WTC11 (cell line): ENCODE measurements around the gene PPP1CB. TPM values are rescaled to one million over a fixed set of nuclear protein-coding genes. Genes with fewer than 3 reads are reported as not detected.

Experiments used
- ATAC-seq: fragments of 200-7000 bp; cut with Tn5 transposase; 2 replicates; pipeline ENCODE4 v1.10.0; 2021; ENCODE audit warnings: mild to moderate bottlenecking, moderate library complexity
- CTCF ChIA-PET: fragments of 300-600 bp; sonication (Branson Sonifier 250); formaldehyde crosslinking; loops from one replicate; lab custom pipeline; 2021; ENCODE audit warnings: antibody characterized with exemption; lab: Charles Lee
- POLR2A ChIA-PET: fragments of 350-600 bp; sonication (Branson Sonifier 250); formaldehyde crosslinking; loops from one replicate; lab custom pipeline; 2021; ENCODE audit warnings: antibody characterized with exemption; lab: Charles Lee
- DNase-seq: peaks from one replicate; pipeline ENCODE4 v3.0.0; 2021; ENCODE audit warnings: low spot score
- H3K27ac Mint-ChIP-seq: 2 replicates; pipeline ENCODE4 v1.8.0; 2021; ENCODE audit warnings: mixed read lengths
- H3K27me3 Mint-ChIP-seq: 2 replicates; pipeline ENCODE4 v1.8.0; 2021; ENCODE audit warnings: low read depth, mild to moderate bottlenecking, moderate library complexity, mixed read lengths
- H3K36me3 Mint-ChIP-seq: 2 replicates; pipeline ENCODE4 v1.8.0; 2021; ENCODE audit warnings: mixed read lengths
- H3K4me1 Mint-ChIP-seq: 2 replicates; pipeline ENCODE4 v1.8.0; 2022; ENCODE audit warnings: mixed read lengths
- H3K4me3 Mint-ChIP-seq: 2 replicates; pipeline ENCODE4 v1.8.0; 2021; ENCODE audit warnings: mild to moderate bottlenecking, moderate library complexity, mixed read lengths
- H3K9me3 Mint-ChIP-seq: 2 replicates; pipeline ENCODE4 v1.8.0; 2021; ENCODE audit warnings: mixed read lengths
- AR ChIP-seq: fragments of 250-450 bp; sonication (Bioruptor Pico); IDR thresholded peaks from 2 replicates; pipeline ENCODE4 v1.9.0; 2021; ENCODE audit warnings: mild to moderate bottlenecking
- CBFB ChIP-seq: sonication (generic); formaldehyde crosslinking; IDR thresholded peaks from 2 replicates; pipeline ENCODE4 v1.8.1; 2022; ENCODE audit warnings: mild to moderate bottlenecking, low read depth, missing genetic modification reagents
- CDX4 ChIP-seq: fragments of 250-450 bp; sonication (Bioruptor Pico); IDR thresholded peaks from 2 replicates; pipeline ENCODE4 v1.9.0; 2021; ENCODE audit warnings: moderate library complexity, mild to moderate bottlenecking, inconsistent platforms, borderline replicate concordance
- E2F5 ChIP-seq: sonication (generic); formaldehyde crosslinking; IDR thresholded peaks from 2 replicates; pipeline ENCODE4 v1.8.1; 2022; ENCODE audit warnings: mild to moderate bottlenecking, moderate library complexity, missing genetic modification reagents
- FOXK1 ChIP-seq: sonication (generic); formaldehyde crosslinking; IDR thresholded peaks from 2 replicates; pipeline ENCODE4 v1.8.0; 2022; ENCODE audit warnings: mild to moderate bottlenecking, moderate library complexity, missing genetic modification reagents
- FOXP4 ChIP-seq: sonication (generic); formaldehyde crosslinking; IDR thresholded peaks from 2 replicates; pipeline ENCODE4 v1.8.0; 2022; ENCODE audit warnings: mild to moderate bottlenecking, missing genetic modification reagents
- NFATC4 ChIP-seq: fragments of 250-450 bp; sonication (Bioruptor Pico); IDR thresholded peaks from 2 replicates; pipeline ENCODE4 v1.9.0; 2021; ENCODE audit warnings: mild to moderate bottlenecking
- NFYB ChIP-seq: sonication (generic); formaldehyde crosslinking; conservative IDR thresholded peaks from 2 replicates; pipeline ENCODE4 v1.8.0; 2022; ENCODE audit warnings: low read depth, missing genetic modification reagents
- PRRX2 ChIP-seq: fragments of 250-450 bp; sonication (Bioruptor Pico); IDR thresholded peaks from 2 replicates; pipeline ENCODE4 v1.8.0; 2021; ENCODE audit warnings: mild to moderate bottlenecking
- RELA ChIP-seq: sonication (generic); formaldehyde crosslinking; IDR thresholded peaks from 2 replicates; pipeline ENCODE4 v1.8.1; 2022; ENCODE audit warnings: missing genetic modification reagents, mild to moderate bottlenecking, borderline replicate concordance
- RORB ChIP-seq: fragments of 250-450 bp; sonication (Bioruptor Pico); IDR thresholded peaks from 2 replicates; pipeline ENCODE4 v1.9.0; 2021; ENCODE audit warnings: mild to moderate bottlenecking
- SMAD3 ChIP-seq: sonication (generic); formaldehyde crosslinking; IDR thresholded peaks from 2 replicates; pipeline ENCODE4 v1.8.0; 2022; ENCODE audit warnings: missing genetic modification reagents, mild to moderate bottlenecking, borderline replicate concordance
- TCF7 ChIP-seq: sonication (generic); formaldehyde crosslinking; IDR thresholded peaks from 2 replicates; pipeline ENCODE4 v1.8.0; 2022; ENCODE audit warnings: mild to moderate bottlenecking, low read depth, missing genetic modification reagents, moderate library complexity
- ZMAT4 ChIP-seq: fragments of 250-450 bp; sonication (Bioruptor Pico); IDR thresholded peaks from 2 replicates; pipeline ENCODE4 v1.9.0; 2021; ENCODE audit warnings: mild to moderate bottlenecking
- ZNF121 ChIP-seq: sonication (generic); formaldehyde crosslinking; IDR thresholded peaks from 2 replicates; pipeline ENCODE4 v1.8.0; 2023; ENCODE audit warnings: missing genetic modification reagents
- ZNF219 ChIP-seq: sonication (generic); formaldehyde crosslinking; IDR thresholded peaks from 2 replicates; pipeline ENCODE4 v1.8.0; 2023; ENCODE audit warnings: missing genetic modification reagents, mild to moderate bottlenecking, borderline replicate concordance
- total RNA-seq: library from RNA; stranded (reverse); gene quantifications from 3 replicates; pipeline ENCODE4 v1.2.3, GENCODE V29; 2021

The PPP1CB gene
- total RNA-seq, 1 experiment from 2014 or later, result 133 TPM

GRCh38 chr2:28828382-28828781, 76.8 kb downstream of the PPP1CB start (continued):
- TF ChIP-seq AR (CRISPR knock-in tag) (no peak), SMAD3 (CRISPR knock-in tag) (no peak)

- Mint-ChIP-seq H3K4me1 (no peaks in the 10 kb centered on the region), H3K27me3 (no peaks in the 10 kb centered on the region), H3K36me3 (no peaks in the 10 kb centered on the region), H3K9me3 (0 out of 2 replicates have a peak, but pooled peaks cover 3% of the 10 kb centered on the region), H3K4me3 (no peak overlapping the region), H3K27ac (no peak overlapping the region)
- no peak for DNase-seq
- ATAC-seq, result no peak
- TF ChIP-seq ZNF219 (CRISPR knock-in tag), result no peak
- TF ChIP-seq E2F5 (CRISPR knock-in tag), result no peak
- no peak for TF ChIP-seq FOXP4 (CRISPR knock-in tag)
- TF ChIP-seq NFYB (CRISPR knock-in tag), result no peak
- TF ChIP-seq FOXK1, result no peak
- no peak for TF ChIP-seq RELA (CRISPR knock-in tag)
- no peak for TF ChIP-seq CBFB (CRISPR knock-in tag)
- TF ChIP-seq PRRX2 (CRISPR knock-in tag), result no peak
- no peak for TF ChIP-seq ZMAT4 (CRISPR knock-in tag)
- TF ChIP-seq CDX4 (CRISPR knock-in tag), result no peak
- TF ChIP-seq ZNF121, result no peak
- no peak for TF ChIP-seq RORB (CRISPR knock-in tag)
- no peak for TF ChIP-seq NFATC4 (CRISPR knock-in tag)
- ChIA-PET POLR2A (no interaction called here), CTCF (no interaction called here)
These were observed 82.3 kb downstream of the PPP1CB start for GRCh38 chr2:28833740-28834470.

GRCh38 chr2:28835781-28836180, 84.2 kb downstream of the PPP1CB start:
- no peak for ATAC-seq
- Mint-ChIP-seq H3K9me3 (0 out of 2 replicates have a peak, but pooled peaks cover 3% of the 10 kb centered on the region), H3K27ac (no peak overlapping the region), H3K4me1 (no peaks in the 10 kb centered on the region), H3K36me3 (no peaks in the 10 kb centered on the region), H3K27me3 (no peaks in the 10 kb centered on the region), H3K4me3 (no peak overlapping the region)
- no peak for TF ChIP-seq TCF7 (CRISPR knock-in tag)
- no peak for TF ChIP-seq AR (CRISPR knock-in tag)
- no peak for DNase-seq
- ChIA-PET CTCF (interaction anchor here (1.1 kb wide), 1 partner anchor 123 kb away, joined by 3 read pairs; no protein-coding TSS in a partner anchor), POLR2A (interaction anchor here (0.6 kb wide), 1 partner anchor 31 kb away, joined by 3 read pairs; no protein-coding TSS in a partner anchor)
